ENCODE data around the gene TSPO. TPM values are rescaled to one million over a fixed set of nuclear protein-coding genes. Genes with fewer than 3 reads are reported as not detected.
"Not testable (repeated sequence)": the region's sequence is repeated elsewhere in the genome, so short reads cannot be mapped to it uniquely, and the experiment has no call there.

The TSPO gene
- 146 and 183 TPM in 2 replicates for total RNA-seq (2014; rRNA removed; shearing (Covaris generic))
- 516 and 653 TPM in 2 replicates for polyA plus RNA-seq (2014; cell fraction: nucleus; rRNA removed)

DNA sequence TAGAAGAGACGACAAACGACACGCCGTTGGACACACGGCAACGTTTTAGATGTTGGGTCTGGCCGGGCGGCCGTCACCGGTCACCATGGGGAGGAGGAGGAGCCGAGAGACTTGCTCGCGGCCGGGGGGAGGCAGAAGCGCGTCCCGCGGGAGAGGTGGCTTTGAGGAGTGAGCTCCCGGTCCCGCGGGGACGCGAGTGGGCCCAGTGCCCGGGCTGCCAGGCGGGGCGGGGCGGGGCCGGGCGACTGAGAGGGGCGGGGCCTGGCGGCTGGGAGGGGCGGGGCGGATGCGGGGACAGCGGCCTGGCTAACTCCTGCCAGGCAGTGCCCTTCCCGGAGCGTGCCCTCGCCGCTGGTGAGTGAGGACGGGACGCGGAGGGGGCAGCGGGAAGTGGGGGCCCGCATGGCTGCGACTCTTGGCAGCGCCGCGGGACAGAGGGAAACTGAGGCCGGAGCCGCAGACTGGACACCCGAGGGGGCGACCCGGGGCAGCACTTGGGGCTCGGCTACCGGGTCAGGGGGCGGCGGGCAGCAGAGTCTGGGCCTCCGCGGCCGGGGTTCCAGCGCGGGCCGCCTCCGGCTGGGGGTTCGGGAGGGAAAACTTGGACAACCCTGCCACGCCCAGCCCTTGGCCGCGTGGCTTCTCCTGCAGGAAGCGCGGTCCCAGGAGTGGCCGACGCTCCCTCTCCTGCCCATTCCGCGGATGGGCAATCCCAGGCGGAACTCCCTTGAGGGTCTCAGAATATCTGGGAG is at the start of gene TSPO:
TSPO (plus strand) TSS at position 309 of the 752 bp plus-strand sequence. CDS start 7,680 bp downstream, outside the sequence.
- DNase-seq (ENCODE audit: extremely low read depth, low read depth): peak; percentile 34

- not testable (repeated sequence) for DNase-seq (ENCODE audit: extremely low read depth, low read depth)
Measured at GRCh38 chr22:43104056-43104625, 47.2 kb upstream of the TSPO start.

- DNase-seq (ENCODE audit: extremely low read depth, low read depth): not testable (repeated sequence)
Measured at GRCh38 chr22:43104950-43105349, 46.4 kb upstream of the TSPO start.

DNA sequence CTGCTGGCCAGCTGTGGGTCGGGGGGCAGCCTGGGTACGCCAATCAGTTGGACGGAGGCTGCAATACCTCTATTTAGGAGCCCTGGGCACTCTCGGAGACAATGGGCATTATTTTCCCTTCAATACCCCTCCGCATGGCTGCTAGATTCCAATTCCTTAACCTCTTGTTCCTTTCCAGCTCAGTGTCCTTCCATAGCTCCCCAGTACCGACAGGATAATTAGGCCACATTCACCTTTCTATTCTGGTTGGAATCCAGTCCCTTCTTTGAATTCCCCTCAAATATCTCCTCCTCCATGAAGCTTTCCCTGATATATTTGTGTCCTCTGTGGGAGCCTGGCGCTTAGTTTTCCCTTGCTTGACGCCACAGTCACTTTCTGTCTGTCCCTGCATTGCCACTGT is 45.1 kb upstream of the TSPO start:
- DNase-seq (ENCODE audit: extremely low read depth, low read depth): no peak

GRCh38 chr22:43109511-43109910 is 41.8 kb upstream of the TSPO start:
- no peak for DNase-seq (ENCODE audit: extremely low read depth, low read depth)

GRCh38 chr22:43109921-43110443 is 41.4 kb upstream of the TSPO start:
- DNase-seq (ENCODE audit: extremely low read depth, low read depth): no peak

GRCh38 chr22:43110444-43110926 is 40.9 kb upstream of the TSPO start, which contains the start of gene BIK:
Gene BIK (plus strand): TSS chr22:43110750. CDS start chr22:43124023, 13,273 bp downstream.
- DNase-seq (ENCODE audit: extremely low read depth, low read depth): peak; percentile 14

DNA sequence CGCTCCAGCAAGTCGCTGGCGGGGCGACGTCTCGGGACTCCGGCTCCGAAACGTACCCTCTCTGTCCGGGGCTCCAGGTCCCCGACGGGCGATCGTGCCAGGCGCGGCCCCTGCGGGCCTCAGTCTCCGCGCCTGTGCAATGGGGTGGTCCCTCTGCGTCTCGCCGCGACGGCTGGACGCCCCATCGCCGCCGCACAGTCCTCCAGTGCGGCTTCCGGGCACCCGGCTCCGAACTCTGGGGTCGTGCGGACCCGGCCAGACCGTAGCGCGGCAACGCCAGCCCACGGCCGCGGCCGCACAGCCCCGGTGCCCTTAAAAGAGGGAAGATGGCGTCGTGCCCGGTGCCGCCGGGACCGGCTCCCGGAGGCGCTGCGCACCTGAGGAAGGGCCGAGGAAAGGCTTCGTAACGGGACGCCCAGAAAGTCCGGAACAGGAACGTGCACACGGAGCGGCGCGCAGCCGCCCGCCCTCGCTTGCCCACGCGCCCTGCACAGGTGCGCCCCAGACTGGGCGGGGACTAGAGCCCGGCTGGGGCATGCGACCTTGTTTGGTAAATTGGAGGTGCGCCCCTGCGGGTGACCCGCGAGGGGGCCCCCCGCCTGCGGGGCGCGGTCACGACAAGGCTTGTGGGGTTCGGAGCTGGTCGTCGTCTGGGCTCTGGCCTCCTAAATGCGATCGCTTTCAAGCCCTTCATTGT is 40.3 kb upstream of the TSPO start:
- no peak for DNase-seq (ENCODE audit: extremely low read depth, low read depth)

DNA sequence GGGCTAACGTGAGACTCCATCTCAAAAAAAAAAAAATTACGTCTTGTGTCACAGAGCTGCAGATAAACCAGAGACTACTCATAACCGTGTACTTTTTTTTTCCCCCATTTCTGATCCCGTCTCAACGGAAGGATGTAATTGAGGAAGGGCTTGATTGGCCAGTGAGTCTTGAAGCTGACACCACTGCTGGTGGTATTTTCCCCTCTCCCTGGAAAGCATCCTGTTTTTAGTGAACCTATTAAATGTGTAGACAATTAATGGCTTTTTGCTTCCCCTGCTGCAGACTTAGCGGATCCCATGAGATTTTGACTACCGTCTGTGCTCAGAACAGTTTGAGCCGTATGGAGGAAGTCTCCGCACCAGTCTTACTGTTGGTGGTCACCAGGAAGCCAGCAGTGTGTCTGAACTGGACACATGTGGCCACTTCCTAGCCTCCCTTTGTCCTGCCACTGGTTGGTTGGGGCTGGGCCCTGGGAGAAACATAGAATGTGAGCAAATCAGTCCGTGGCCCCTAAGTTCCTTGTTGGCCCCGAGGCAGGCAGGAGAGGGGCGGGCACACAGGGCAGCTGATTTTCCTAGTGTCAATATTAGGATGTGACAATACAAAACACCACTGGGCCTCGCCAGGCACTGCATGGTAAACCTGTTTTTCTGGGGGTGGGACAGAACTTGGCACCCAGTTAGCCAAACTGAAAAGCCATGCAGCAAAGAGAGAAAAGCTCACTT is 37.7 kb upstream of the TSPO start:
- no peak for DNase-seq (ENCODE audit: extremely low read depth, low read depth)

- no peak for DNase-seq (ENCODE audit: extremely low read depth, low read depth)
Measured at GRCh38 chr22:43114958-43115357, 36.4 kb upstream of the TSPO start.

GRCh38 chr22:43116932-43117331 is 34.4 kb upstream of the TSPO start:
- DNase-seq (ENCODE audit: extremely low read depth, low read depth): no peak

- DNase-seq (ENCODE audit: extremely low read depth, low read depth): no peak
Measured at GRCh38 chr22:43118024-43118849, 33.1 kb upstream of the TSPO start.

DNA sequence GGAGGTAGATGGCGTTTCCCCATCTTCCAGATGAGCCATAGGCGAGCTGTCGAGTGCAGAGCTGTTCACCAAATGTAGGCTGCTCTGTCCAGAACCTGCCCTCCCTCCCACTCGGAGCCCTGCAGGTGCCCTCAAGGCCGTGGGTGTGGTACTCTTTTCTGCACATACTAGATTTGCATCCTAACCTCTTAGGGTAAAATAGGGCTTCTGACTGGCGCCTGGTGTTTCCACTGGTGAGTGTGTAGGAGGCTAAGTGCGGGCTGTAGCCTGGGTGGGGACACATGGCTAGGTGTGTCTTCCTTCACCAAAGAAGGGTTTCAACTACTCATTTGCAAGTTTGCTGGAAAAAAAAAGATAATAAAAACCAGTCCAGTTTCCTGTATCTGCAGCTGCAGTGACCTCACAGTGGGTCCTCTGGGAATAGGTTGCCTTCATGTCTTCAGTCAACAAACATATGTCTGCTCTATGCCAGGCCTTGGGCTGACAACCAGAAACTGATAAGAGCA is 32.4 kb upstream of the TSPO start:
- DNase-seq (ENCODE audit: extremely low read depth, low read depth): no peak

DNA sequence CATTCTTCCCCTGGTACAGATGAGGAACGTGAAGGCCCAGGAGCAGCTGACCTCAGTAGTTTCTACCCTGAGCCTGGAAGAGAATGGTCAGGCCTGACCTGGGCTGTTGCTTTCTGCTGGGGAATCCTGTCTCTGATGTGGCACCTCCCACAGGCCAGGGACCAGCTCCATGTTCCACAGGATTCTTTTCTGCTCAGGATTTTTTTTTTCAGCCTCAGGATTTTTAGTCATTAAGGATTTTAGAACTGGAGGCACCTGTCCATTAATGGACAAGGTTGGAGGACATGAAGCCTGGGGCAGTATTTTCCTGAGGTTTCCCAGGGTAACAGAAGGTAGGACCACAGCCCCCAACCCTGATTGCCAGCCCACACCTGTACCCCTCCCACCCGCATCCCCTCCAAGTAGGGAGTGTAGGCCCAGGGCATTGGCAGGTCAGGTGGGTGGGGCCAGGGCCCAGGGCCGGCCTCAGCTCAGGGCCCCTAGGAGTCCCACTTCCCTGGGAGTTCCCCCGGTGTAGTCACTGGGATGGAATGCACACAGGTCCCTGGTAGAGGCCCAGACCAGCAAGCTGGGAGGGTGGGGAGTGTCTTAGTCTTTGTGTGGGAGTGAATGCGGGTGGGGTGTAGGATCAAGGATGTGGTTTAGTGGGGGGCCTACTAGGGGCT is 24.7 kb upstream of the TSPO start:
- DNase-seq (ENCODE audit: extremely low read depth, low read depth): no peak

DNA sequence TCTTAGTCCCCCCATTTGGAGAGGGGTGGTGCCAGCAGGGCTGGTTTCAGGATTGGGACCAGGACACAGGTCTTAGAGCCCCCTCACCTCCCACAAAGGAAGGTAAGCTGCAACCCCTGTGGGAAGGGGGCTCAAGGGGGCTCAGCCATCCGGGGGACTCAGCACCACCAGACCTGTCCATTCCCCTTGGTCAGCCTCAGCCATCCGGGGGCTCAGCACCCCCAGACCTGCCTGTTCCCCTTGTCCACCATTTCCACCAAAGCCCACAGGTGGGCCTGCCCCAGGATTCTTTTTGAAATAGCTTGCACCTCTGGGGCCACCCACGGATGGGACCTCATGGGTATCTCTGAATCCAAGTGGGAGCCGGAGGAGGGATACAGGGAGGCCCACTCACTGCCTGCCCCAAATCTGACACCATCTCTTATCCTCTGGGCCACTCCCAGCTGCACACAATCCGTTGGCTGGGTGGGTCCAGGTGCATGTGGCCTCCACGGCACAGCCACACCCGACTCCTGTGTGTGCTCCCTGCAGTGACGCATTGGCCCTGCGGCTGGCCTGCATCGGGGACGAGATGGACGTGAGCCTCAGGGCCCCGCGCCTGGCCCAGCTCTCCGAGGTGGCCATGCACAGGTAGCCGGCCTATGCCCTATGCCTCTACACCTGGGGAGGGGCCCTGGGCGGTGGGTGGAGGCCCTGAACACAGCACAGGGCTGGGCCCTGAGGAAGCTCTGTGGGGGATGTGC is 24.0 kb upstream of the TSPO start:
- DNase-seq (ENCODE audit: extremely low read depth, low read depth): no peak

DNA sequence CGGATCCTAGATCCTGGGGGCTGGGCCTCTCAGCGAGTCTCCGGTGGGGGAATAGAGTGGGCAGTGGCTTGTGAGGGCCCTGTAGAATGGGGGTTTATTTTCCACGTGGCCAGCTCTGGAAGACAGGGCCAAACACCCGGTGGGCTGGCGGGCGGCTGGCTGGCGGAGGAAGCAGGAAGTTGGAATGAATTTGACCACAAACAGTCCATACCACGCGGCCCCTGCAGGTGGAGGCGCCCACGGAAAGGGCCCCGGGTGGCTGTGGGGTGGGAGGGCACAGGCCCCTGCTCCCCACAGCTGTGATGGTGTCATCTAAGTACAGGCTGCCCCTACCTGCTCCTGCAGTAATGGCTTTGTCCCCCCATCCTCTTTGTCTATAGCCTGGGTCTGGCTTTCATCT is 23.2 kb upstream of the TSPO start:
- DNase-seq (ENCODE audit: extremely low read depth, low read depth): no peak

DNA sequence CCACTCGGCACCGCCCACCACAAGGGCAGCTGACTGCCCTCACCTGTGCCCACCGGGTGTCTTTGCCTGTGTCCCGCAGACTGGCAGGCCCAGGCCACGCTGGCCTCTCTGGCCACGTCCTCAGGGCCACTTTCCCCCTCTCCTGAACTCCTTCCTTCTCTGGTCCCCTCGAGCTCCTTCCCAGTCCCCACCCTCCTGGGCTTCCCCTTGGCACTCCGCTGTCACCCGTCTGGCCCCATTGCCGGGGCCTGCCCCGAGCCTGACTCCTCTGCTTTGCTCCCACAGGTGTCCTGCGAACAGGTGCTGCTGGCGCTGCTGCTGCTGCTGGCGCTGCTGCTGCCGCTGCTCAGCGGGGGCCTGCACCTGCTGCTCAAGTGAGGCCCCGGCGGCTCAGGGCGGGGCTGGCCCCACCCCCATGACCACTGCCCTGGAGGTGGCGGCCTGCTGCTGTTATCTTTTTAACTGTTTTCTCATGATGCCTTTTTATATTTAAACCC is 22.4 kb upstream of the TSPO start:
- DNase-seq (ENCODE audit: extremely low read depth, low read depth): no peak
